ENCODE results near the gene LYPLA2.

- TF ChIP-seq EP300 (IDR thresholded peaks at IDR 0.05; ENCODE audit: borderline replicate concordance in 1 of 2, low read depth in 2 of 2, low read length in 2 of 2) (no peak), EZH2 (IDR thresholded peaks at IDR 0.05; ENCODE audit: low read depth, low read length, severe bottlenecking) (no peak), CTCF (IDR thresholded peaks at IDR 0.05; ENCODE audit: control extremely low read depth in 1 of 3, insufficient read depth in 1 of 3, low read depth in 1 of 3, low read length in 3 of 3) (no peak)
These were observed 14.1 kb downstream of the LYPLA2 start for GRCh38 chr1:23805025-23805424.

All from H1 (cell line).